Endothelial cell of umbilical vein (primary cell): Measurements from ENCODE around the gene GPRIN1. TPM values are rescaled to one million over a fixed set of nuclear protein-coding genes. Genes with fewer than 3 reads are reported as not detected.

Experiments used
- BruUV-seq: library from RNA; stranded (reverse); fragments of 400-500 nt; replicated peaks from 2 replicates; lab custom pipeline; 2021; lab: Mats Ljungman, UMichigan
- CTCF ChIA-PET: fragments of 300-600, 350-600 bp; sonication (Branson Sonifier 250); formaldehyde crosslinking; loops from one replicate; lab custom pipeline; 2021; ENCODE audit warnings: antibody characterized with exemption, inconsistent platforms; lab: Charles Lee
- POLR2A ChIA-PET: fragments of 300-600, 350-600 bp; sonication (Branson Sonifier 250); formaldehyde crosslinking; loops from one replicate; lab custom pipeline; 2021; ENCODE audit warnings: antibody characterized with exemption, inconsistent platforms; lab: Charles Lee
- DNase-seq: peaks from one replicate; pipeline ENCODE4 v3.0.0-alpha.2; 2011; ENCODE audit warnings: low read depth, low spot score
- FAIRE-seq: peaks from 2 replicates; lab custom pipeline; 2011; peaks lifted over from hg19 to GRCh38; lab: Jason Lieb, UNC
- H2AFZ ChIP-seq: 2 replicates; pipeline ENCODE4 v1.6.0; 2012; ENCODE audit warnings: low read depth, low read length, control low read depth, inconsistent platforms
- H3K27ac ChIP-seq: 2 replicates; pipeline ENCODE4 v1.5.1; 2011; ENCODE audit warnings: low read depth, mild to moderate bottlenecking, control low read depth, low read length, moderate library complexity; ENCODE audit not compliant: insufficient read depth
- H3K27me3 ChIP-seq, 2 experiments: 2 replicates each; pipeline versions ENCODE4 v1.6.0 to v1.6.1; 2011; ENCODE audit warnings: low read length in 2 of 2, mixed read lengths in 1 of 2; ENCODE audit not compliant: control insufficient read depth in 2 of 2, insufficient read depth in 2 of 2
- H3K36me3 ChIP-seq, 2 experiments: 2 replicates in 1 of 2; 3 replicates in 1 of 2; pipeline ENCODE4 v1.5.1; 2011; ENCODE audit warnings: low read length in 2 of 2, mild to moderate bottlenecking in 1 of 2, moderate library complexity in 1 of 2; ENCODE audit not compliant: control insufficient read depth in 2 of 2, insufficient read depth in 2 of 2; ENCODE audit errors: extremely low read depth in 1 of 2
- H3K4me1 ChIP-seq: 3 replicates; pipeline ENCODE4 v1.5.1; 2011; ENCODE audit warnings: mild to moderate bottlenecking, low read length; ENCODE audit not compliant: control insufficient read depth, insufficient read depth; ENCODE audit errors: extremely low read depth
- H3K4me2 ChIP-seq: 2 replicates; pipeline ENCODE4 v1.6.1; 2011; ENCODE audit warnings: low read length, control low read depth, mixed read lengths; ENCODE audit not compliant: insufficient read depth
- H3K4me3 ChIP-seq, 3 experiments: fragments of 200-600 bp in 1 of 3; sonication (generic), shearing (Covaris generic) in 1 of 3; replicated peaks in 1 of 3; 2 replicates each; pipeline ENCODE4 v1.5.1; 2011 to 2016; ENCODE audit warnings: control low read depth in 3 of 3, low read length in 3 of 3, mild to moderate bottlenecking in 2 of 3, inconsistent platforms in 1 of 3, low read depth in 1 of 3, moderate library complexity in 1 of 3; ENCODE audit not compliant: insufficient read depth in 1 of 3
- H3K79me2 ChIP-seq: 2 replicates; pipeline ENCODE4 v1.6.0; 2012; ENCODE audit warnings: low read length, inconsistent platforms; ENCODE audit not compliant: control insufficient read depth, insufficient read depth
- H3K9ac ChIP-seq: replicated peaks from 2 replicates; pipeline ENCODE3; 2011; ENCODE audit warnings: low read length, control low read depth; ENCODE audit not compliant: insufficient read depth; ENCODE audit errors: extremely low read depth
- H3K9me1 ChIP-seq: replicated peaks from 3 replicates; pipeline ENCODE4 v1.6.0; 2011; ENCODE audit warnings: mild to moderate bottlenecking, low read length; ENCODE audit not compliant: control insufficient read depth, insufficient read depth; ENCODE audit errors: extremely low read depth
- H3K9me3 ChIP-seq: replicated peaks from 2 replicates; pipeline ENCODE4 v1.5.1; 2012; ENCODE audit warnings: low read length, inconsistent platforms; ENCODE audit not compliant: control insufficient read depth, insufficient read depth
- H4K20me1 ChIP-seq: replicated peaks from 2 replicates; pipeline ENCODE3; 2011; ENCODE audit warnings: mild to moderate bottlenecking, low read length; ENCODE audit not compliant: control insufficient read depth, insufficient read depth; ENCODE audit errors: extremely low read depth
- CTCF ChIP-seq, 2 donors: IDR thresholded peaks; 1 replicate in 1 of 2; 2 replicates in 1 of 2; pipeline ENCODE4 v1.5.1; 2011; ENCODE audit warnings: low read length in 2 of 2, mild to moderate bottlenecking in 2 of 2, moderate library complexity in 2 of 2, control low read depth in 1 of 2, inconsistent platforms in 1 of 2, low read depth in 1 of 2; ENCODE audit not compliant: insufficient read depth in 1 of 2; ENCODE audit errors: extremely low read depth in 1 of 2
- EZH2 ChIP-seq: IDR thresholded peaks from 2 replicates; pipeline ENCODE4 v1.6.1; 2012; ENCODE audit warnings: borderline replicate concordance, low read depth, mild to moderate bottlenecking, moderate library complexity, low read length, inconsistent platforms; ENCODE audit not compliant: severe bottlenecking
- FOS ChIP-seq: IDR thresholded peaks from 2 replicates; pipeline ENCODE4 v1.6.1; 2011; ENCODE audit warnings: mild to moderate bottlenecking, low read length, moderate library complexity, borderline replicate concordance; ENCODE audit not compliant: insufficient read depth
- GATA2 ChIP-seq: IDR thresholded peaks from 2 replicates; pipeline ENCODE4 v1.7.0; 2011; ENCODE audit warnings: low read depth, mild to moderate bottlenecking, moderate library complexity, mixed read lengths, low read length; ENCODE audit not compliant: insufficient read length, insufficient read depth
- JUN ChIP-seq: IDR thresholded peaks from 2 replicates; pipeline ENCODE4 v1.6.1; 2011; ENCODE audit warnings: borderline replicate concordance, low read depth; ENCODE audit not compliant: insufficient read length, insufficient read depth
- MYC ChIP-seq: IDR thresholded peaks from one replicate; pipeline ENCODE4 v1.6.1; 2011; ENCODE audit warnings: mild to moderate bottlenecking, low read depth, low read length
- POLR2A ChIP-seq: IDR thresholded peaks from 2 replicates; pipeline ENCODE4 v1.6.1; 2012; ENCODE audit warnings: low read depth, mild to moderate bottlenecking, control low read depth, low read length
- POLR2AphosphoS5 ChIP-seq: IDR thresholded peaks from 2 replicates; pipeline ENCODE4 v1.6.1; 2012; ENCODE audit warnings: low read depth, mild to moderate bottlenecking, control low read depth, low read length, moderate library complexity; ENCODE audit not compliant: insufficient read depth
- dilution Hi-C: fragments of 300-500 bp; cut with MboI; formaldehyde crosslinking; loops from one replicate; pipeline ENCODE4 v1.15.0; 2019; ENCODE audit warnings: low sequenced_read_pairs; ENCODE audit not compliant: extremely low pct_ligation_motif_present
- intact Hi-C: fragments of 100-400 bp; cut with micrococcal nuclease; formaldehyde crosslinking; loops from one replicate; pipeline ENCODE4 v1.10.0; 2022
- polyA plus RNA-seq, 4 experiments: library from polyadenylated mRNA; depleted of rRNA in 3 of 4; stranded (reverse) in 3 of 4; unstranded in 1 of 4; fragments of >200 nt; gene quantifications; 2 replicates each; pipeline versions ENCODE4 v1.2.1 to v1.2.3, GENCODE V29; 2011 to 2012; ENCODE audit warnings: missing spikeins in 1 of 4
- total RNA-seq: library from RNA; stranded (reverse); gene quantifications from 2 replicates; pipeline ENCODE4 v1.2.3, GENCODE V29; 2021
- TF ChIP-seq, protein P1 (sequence below): IDR thresholded peaks from 2 replicates; pipeline ENCODE4 v1.6.1; 2011; ENCODE audit not compliant: insufficient read depth, insufficient read length

The GPRIN1 gene
- total and polyA plus RNA-seq, 2 donors (not counting 3 experiments of a cell fraction or from before 2014, with no cell fraction given) = 2.4 to 10.4 TPM

GRCh38 chr5:176549871-176550270, 60.1 kb downstream of the GPRIN1 start:
- no peaks in the 10 kb centered on the region for H3K4me1 ChIP-seq
- TF ChIP-seq, protein P1, sequence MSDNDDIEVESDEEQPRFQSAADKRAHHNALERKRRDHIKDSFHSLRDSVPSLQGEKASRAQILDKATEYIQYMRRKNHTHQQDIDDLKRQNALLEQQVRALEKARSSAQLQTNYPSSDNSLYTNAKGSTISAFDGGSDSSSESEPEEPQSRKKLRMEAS = no peak
- H3K4me2 ChIP-seq = no peak overlapping the region
- no peak for FAIRE-seq
- H3K36me3 ChIP-seq = no peaks in the 10 kb centered on the region
- no peaks in the 10 kb centered on the region for H3K27me3 ChIP-seq
- no peak overlapping the region for H3K9ac ChIP-seq
- no peaks in the 10 kb centered on the region for H3K9me3 ChIP-seq
- CTCF ChIA-PET = interaction anchor here (1.3 kb wide), 1 partner anchor 24 kb away, joined by 3 read pairs; no protein-coding TSS in a partner anchor
- POLR2A ChIA-PET = no interaction called here
- no peak overlapping the region for H3K27ac ChIP-seq
- no peak overlapping the region for H2AFZ ChIP-seq
- H3K79me2 ChIP-seq = no peaks in the 10 kb centered on the region
- intact Hi-C loops = no loop called here
- no peaks in the 10 kb centered on the region for H3K9me1 ChIP-seq
- no TSS peak for BruUV-seq
- no peak overlapping the region for H3K4me3 ChIP-seq
- dilution Hi-C loops = no loop called here
- no peaks in the 10 kb centered on the region for H4K20me1 ChIP-seq
- no peak for DNase-seq

DNA sequence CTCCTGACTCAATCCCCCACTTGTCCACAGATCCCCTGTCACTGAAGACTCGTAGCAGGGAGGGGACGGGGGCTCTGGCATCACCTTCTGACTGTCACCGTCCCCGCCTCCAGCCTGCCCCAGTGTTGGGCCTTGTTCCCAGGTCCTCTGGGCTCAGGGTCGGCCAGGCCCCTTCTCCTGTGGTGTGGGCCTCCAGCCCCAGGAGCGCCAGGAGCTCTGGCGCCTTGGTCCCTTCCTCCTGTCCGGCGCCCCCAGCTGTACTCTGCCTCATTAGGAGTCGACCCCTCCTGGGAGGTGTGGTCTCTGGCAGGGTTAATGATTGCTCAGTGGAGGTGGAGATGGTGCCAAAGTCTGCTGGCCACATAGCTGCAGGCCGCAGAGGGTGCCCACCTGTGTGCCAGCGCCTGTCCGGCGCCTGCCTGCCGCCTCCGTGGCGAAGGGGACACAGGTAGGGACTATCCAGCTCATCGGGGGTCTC, 61.0 kb downstream of the GPRIN1 start, which contains the start of gene CDHR2:
TSS of gene CDHR2 (plus strand) at position 376 of the 478 bp plus-strand sequence. CDS start 16,011 bp downstream, outside the sequence.
- Histone ChIP-seq H3K27me3 (no peaks in the 10 kb centered on the region), H3K4me2 (no peak within 1 kb of the TSS), H4K20me1 (no peaks in the 10 kb centered on the region), H3K79me2 (no peaks in the 10 kb centered on the region), H3K4me1 (peaks cover 1% of the 10 kb centered on the region), H3K9ac (no peak within 1 kb of the TSS), H3K36me3 (no peaks in the 10 kb centered on the region), H3K27ac (no peak within 1 kb of the TSS), H3K9me3 (no peaks in the 10 kb centered on the region), H3K9me1 (no peaks in the 10 kb centered on the region), H2AFZ (no peak within 1 kb of the TSS), H3K4me3 (no peak within 1 kb of the TSS)
- intact Hi-C loops = no loop called here
- dilution Hi-C loops = no loop called here
- POLR2A ChIA-PET = interaction anchor here (0.6 kb wide), 1 partner anchor 71 kb away, joined by 7 read pairs; no protein-coding TSS in a partner anchor
- CTCF ChIA-PET = interaction anchor here (1.3 kb wide), 1 partner anchor 25 kb away, joined by 3 read pairs; no protein-coding TSS in a partner anchor
- DNase-seq (no peak), FAIRE-seq (no peak)
- no peak for TF ChIP-seq JUN
- no peak for TF ChIP-seq GATA2
- no peak for TF ChIP-seq EZH2
- no peak for TF ChIP-seq CTCF (IDR thresholded peaks at IDR 0.05; ENCODE audit: extremely low read depth in 1 of 2, insufficient read depth in 1 of 2, low read depth in 1 of 2, low read length in 2 of 2)
- no peak for TF ChIP-seq MYC
- TF ChIP-seq FOS = no peak
- TF ChIP-seq, protein P1 = no peak
- TF ChIP-seq POLR2AphosphoS5 = no peak
- TF ChIP-seq POLR2A = no peak
- BruUV-seq = no TSS peak
